Omental fat pad (tissue), 4 donors: ENCODE measurements around the gene CDH10. TPM values are rescaled to one million over a fixed set of nuclear protein-coding genes. Genes with fewer than 3 reads are reported as not detected.

Experiments
- ATAC-seq: fragments of 150-250 bp; one replicate; pipeline ENCODE4 v1.9.1; 2016; ENCODE audit warnings: mild to moderate bottlenecking, moderate library complexity; ENCODE audit not compliant: low FRiP score
- DNase-seq: peaks from one replicate; pipeline ENCODE4 v3.0.0-alpha.2; 2019; ENCODE audit warnings: low spot score
- total RNA-seq, 4 donors: library from RNA; depleted of rRNA; stranded (reverse); fragments of >200 nt; gene quantifications; one replicate each; pipeline ENCODE4 v1.1.0, GENCODE V29; 2016
- TF ChIP-seq, protein P1 (sequence below), 3 donors: fragments of 450-650 bp; IDR thresholded peaks; one replicate each; pipeline ENCODE4 v1.5.1; 2016 to 2017; ENCODE audit warnings: antibody characterized with exemption in 3 of 3, mild to moderate bottlenecking in 3 of 3, moderate library complexity in 2 of 3

The CDH10 gene
- total RNA-seq, 4 donors from 2014 or later = not detected

- no peak for DNase-seq
- TF ChIP-seq, protein P1, sequence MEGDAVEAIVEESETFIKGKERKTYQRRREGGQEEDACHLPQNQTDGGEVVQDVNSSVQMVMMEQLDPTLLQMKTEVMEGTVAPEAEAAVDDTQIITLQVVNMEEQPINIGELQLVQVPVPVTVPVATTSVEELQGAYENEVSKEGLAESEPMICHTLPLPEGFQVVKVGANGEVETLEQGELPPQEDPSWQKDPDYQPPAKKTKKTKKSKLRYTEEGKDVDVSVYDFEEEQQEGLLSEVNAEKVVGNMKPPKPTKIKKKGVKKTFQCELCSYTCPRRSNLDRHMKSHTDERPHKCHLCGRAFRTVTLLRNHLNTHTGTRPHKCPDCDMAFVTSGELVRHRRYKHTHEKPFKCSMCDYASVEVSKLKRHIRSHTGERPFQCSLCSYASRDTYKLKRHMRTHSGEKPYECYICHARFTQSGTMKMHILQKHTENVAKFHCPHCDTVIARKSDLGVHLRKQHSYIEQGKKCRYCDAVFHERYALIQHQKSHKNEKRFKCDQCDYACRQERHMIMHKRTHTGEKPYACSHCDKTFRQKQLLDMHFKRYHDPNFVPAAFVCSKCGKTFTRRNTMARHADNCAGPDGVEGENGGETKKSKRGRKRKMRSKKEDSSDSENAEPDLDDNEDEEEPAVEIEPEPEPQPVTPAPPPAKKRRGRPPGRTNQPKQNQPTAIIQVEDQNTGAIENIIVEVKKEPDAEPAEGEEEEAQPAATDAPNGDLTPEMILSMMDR (IDR thresholded peaks at IDR 0.05) = no peak
- no peak for ATAC-seq
These were observed 106.4 kb downstream of the CDH10 start for GRCh38 chr5:24538346-24538745.

- TF ChIP-seq, protein P1 (IDR thresholded peaks at IDR 0.05) = no peak
- ATAC-seq (no peak), DNase-seq (no peak)
These were observed 109.1 kb downstream of the CDH10 start for GRCh38 chr5:24535646-24536045.

- no peak for ATAC-seq
- no peak for DNase-seq
- TF ChIP-seq, protein P1 (IDR thresholded peaks at IDR 0.05) = no peak
These were observed 113.9 kb downstream of the CDH10 start for GRCh38 chr5:24530906-24531305.

DNA sequence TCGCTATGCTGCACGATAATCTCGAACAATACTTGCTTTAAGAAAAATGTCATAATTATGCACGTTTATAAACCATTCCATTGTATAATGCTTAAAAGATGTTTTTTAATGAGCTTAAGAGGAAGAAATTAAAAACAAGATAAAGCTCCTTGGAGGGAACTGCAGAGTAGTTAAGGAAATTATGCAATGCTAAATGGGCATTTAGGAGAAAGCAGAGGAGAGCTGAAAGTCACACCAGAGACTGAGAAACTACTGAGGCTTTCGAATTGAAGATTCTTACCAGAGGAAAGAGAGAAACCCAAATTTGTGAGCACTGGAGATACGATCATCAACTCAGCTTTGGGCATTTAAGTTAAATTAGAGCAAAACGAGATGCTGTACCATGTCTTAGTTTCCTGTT lies 119.4 kb downstream of the CDH10 start:
- DNase-seq (no peak), ATAC-seq (no peak)
- TF ChIP-seq, protein P1 (IDR thresholded peaks at IDR 0.05) = no peak

GRCh38 chr5:24512423-24512822 lies 132.4 kb downstream of the CDH10 start:
- DNase-seq (no peak), ATAC-seq (no peak)
- TF ChIP-seq, protein P1 (IDR thresholded peaks at IDR 0.05) = no peak

DNA sequence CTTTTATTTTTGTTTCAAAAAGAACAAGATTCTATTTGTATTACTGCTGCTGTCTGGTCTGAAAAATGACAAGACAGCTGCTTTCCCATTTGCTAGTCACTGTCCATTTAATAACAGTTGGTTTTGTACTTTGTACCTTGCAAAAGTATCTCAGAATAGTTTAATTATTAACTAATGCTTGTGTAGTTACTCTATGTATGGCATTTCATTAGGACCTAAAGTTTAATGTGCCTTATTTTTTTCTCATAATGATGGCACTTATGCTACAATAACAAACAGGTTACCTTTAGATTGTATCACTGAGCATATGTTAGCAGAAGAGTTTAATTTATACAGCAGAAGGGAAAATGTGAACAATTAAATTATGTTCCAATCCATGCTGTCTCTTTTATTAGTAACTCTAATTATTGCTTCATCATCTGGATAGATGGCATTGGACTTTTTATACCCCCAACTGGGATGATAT lies 134.2 kb downstream of the CDH10 start:
- ATAC-seq = no peak

DNA sequence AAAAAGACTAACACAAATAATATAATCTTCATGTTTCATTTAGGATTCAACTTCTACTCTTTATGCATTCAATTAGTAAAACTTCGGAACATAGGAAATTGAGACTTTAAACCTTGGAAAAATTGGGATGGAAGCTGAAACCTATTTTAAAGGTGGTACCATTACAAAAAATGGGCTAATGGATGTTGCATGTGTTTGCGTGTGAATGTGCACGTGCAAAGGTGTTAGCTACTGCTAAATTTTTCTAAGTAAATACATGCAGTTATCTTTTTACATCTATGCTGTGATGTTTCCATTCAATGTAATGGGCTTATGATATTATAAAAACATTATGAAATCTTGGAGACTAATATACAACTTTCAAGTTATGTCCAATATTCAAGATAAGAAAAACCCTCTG lies 134.8 kb downstream of the CDH10 start:
- no peak for DNase-seq
- TF ChIP-seq, protein P1 (IDR thresholded peaks at IDR 0.05) = no peak
- ATAC-seq = no peak

More for the DNA sequence above, 134.2 kb downstream of the CDH10 start:
- DNase-seq = no peak
- TF ChIP-seq, protein P1 (IDR thresholded peaks at IDR 0.05) = no peak
